GM12891 (cell line): ENCODE data around the gene NOL4.

Experiments
- DNase-seq: peaks from one replicate; pipeline ENCODE4 v3.0.0; 2011; ENCODE audit warnings: low spot score; ENCODE audit not compliant: insufficient read length
- FAIRE-seq: peaks from 2 replicates; lab custom pipeline; 2011; peaks lifted over from hg19 to GRCh38; lab: Jason Lieb, UNC
- PAX5 ChIP-seq: IDR thresholded peaks from 2 replicates; pipeline ENCODE4 v1.6.1; 2011; ENCODE audit warnings: low read length, moderate library complexity, mild to moderate bottlenecking; ENCODE audit not compliant: insufficient read depth, severe bottlenecking
- POLR2A ChIP-seq: IDR thresholded peaks from 2 replicates; pipeline ENCODE4 v1.6.1; 2011; ENCODE audit warnings: low read depth, low read length, control low read depth
- POLR2AphosphoS5 ChIP-seq: IDR thresholded peaks from 2 replicates; pipeline ENCODE4 v1.6.1; 2011; ENCODE audit warnings: low read depth, low read length, control low read depth
- POU2F2 ChIP-seq: IDR thresholded peaks from 2 replicates; pipeline ENCODE4 v1.6.1; 2011; ENCODE audit warnings: low read depth, mild to moderate bottlenecking, control low read depth, low read length, moderate library complexity
- SPI1 ChIP-seq: IDR thresholded peaks from 2 replicates; pipeline ENCODE4 v1.6.1; 2011; ENCODE audit warnings: low read depth, low read length, control low read depth
- TAF1 ChIP-seq: IDR thresholded peaks from 2 replicates; pipeline ENCODE4 v1.6.1; 2011; ENCODE audit warnings: low read depth, low read length, control low read depth

Gene NOL4

DNA sequence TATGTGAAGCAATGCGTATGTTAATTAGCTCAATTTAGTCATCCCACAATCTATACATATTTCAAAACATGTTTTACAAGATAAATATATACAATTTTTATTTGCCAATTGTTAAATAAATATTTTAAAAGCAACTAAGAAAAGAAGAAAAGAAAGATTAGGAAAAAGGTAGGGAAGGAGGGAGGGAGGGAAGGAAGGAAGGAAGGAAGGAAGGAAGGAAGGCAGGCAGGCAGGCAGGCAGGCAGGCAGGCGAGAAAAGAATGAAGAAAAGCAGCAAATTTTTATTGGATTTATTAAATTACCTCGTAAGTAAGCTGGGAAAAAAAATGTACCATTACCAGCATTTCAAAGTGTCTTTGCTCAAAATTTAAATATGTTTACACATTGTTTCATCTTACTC, 30.5 kb downstream of the NOL4 start:
- no peak for FAIRE-seq

DNA sequence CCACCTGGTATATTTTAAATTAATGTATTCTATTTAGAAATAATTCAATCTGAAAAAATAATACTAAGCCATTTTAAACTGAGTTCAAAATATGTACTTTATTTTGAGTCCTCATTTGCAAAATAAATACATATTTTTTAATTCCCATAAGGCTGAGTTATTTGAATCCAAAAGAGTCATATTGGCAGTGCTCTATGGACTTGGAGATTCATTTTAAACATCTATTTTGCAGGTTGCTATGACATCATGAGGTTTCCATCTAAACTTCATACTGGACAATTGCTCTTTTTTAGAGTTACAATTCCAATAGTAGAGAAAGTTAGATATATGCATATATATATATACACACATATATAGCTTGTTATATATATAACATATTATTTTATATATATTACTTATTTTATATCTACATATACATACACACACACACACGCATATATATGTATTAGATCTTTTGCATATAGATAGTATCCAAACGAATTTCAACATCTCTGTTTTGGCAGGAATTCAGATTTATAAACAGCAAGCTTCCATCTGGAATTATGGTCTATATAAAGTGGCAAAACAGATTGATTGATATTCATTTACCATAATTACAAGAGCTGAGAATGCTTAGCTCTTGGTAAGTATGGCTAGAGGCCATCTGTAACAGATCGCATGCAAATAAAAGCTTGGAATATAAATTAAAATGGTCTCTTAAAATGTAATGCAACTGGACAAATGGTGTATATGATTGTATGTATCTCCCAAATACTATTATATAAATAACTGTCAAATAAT, 34.9 kb downstream of the NOL4 start:
- FAIRE-seq = no peak
- no peak for TF ChIP-seq POLR2AphosphoS5
- TF ChIP-seq PAX5 = no peak
- TF ChIP-seq TAF1 = no peak
- TF ChIP-seq SPI1 = no peak
- TF ChIP-seq POLR2A = no peak
- TF ChIP-seq POU2F2 = no peak
- no peak for DNase-seq

More for the DNA sequence above, 30.5 kb downstream of the NOL4 start:
- TF ChIP-seq POLR2AphosphoS5 (no peak), SPI1 (no peak), POLR2A (no peak), POU2F2 (no peak), PAX5 (no peak), TAF1 (no peak)
- DNase-seq = no peak
